GM21447 (cell line): ENCODE measurements around the gene OTULIN.
A peak's percentile ranks its signal among the peaks of the same experiment; 100 is the strongest.

Experiments
- ATAC-seq: cut with Tn5 transposase; IDR thresholded peaks from one replicate; pipeline ENCODE4 v1.9.1; 2021; ENCODE audit not compliant: unreplicated experiment

OTULIN gene

GRCh38 chr5:14718778-14719177 lies 54.3 kb downstream of the OTULIN start:
- ATAC-seq, result no peak

GRCh38 chr5:14720236-14720923 lies 55.9 kb downstream of the OTULIN start:
- no peak for ATAC-seq

- no peak for ATAC-seq
Measured at GRCh38 chr5:14721990-14722656, 57.6 kb downstream of the OTULIN start.

- no peak for ATAC-seq
Measured at GRCh38 chr5:14722923-14723322, 58.4 kb downstream of the OTULIN start.

- no peak for ATAC-seq
Measured at GRCh38 chr5:14723701-14724132, 59.2 kb downstream of the OTULIN start.

- no peak for ATAC-seq
Measured at GRCh38 chr5:14724633-14725032, 60.1 kb downstream of the OTULIN start.

- no peak for ATAC-seq
Measured at GRCh38 chr5:14726066-14726838, 61.7 kb downstream of the OTULIN start.

- peak; percentile 76 for ATAC-seq
Measured at GRCh38 chr5:14727428-14727865, 62.9 kb downstream of the OTULIN start.

GRCh38 chr5:14727928-14728458 lies 63.5 kb downstream of the OTULIN start:
- ATAC-seq, result no peak

- no peak for ATAC-seq
Measured at GRCh38 chr5:14728459-14728938, 64.0 kb downstream of the OTULIN start.

GRCh38 chr5:14729448-14730385 lies 65.2 kb downstream of the OTULIN start:
- ATAC-seq, result no peak

- ATAC-seq, result no peak
Measured at GRCh38 chr5:14730466-14730865, 65.9 kb downstream of the OTULIN start.

- no peak for ATAC-seq
Measured at GRCh38 chr5:14730881-14731280, 66.4 kb downstream of the OTULIN start.

- no peak for ATAC-seq
Measured at GRCh38 chr5:14732991-14733390, 68.5 kb downstream of the OTULIN start.

- ATAC-seq, result no peak
Measured at GRCh38 chr5:14733661-14734060, 69.1 kb downstream of the OTULIN start.

- ATAC-seq, result no peak
Measured at GRCh38 chr5:14734396-14734795, 69.9 kb downstream of the OTULIN start.

- ATAC-seq, result no peak
Measured at GRCh38 chr5:14735944-14736343, 71.4 kb downstream of the OTULIN start.

GRCh38 chr5:14737291-14737690 lies 72.8 kb downstream of the OTULIN start:
- no peak for ATAC-seq

- no peak for ATAC-seq
Measured at GRCh38 chr5:14738050-14738449, 73.5 kb downstream of the OTULIN start.

- no peak for ATAC-seq
Measured at GRCh38 chr5:14739538-14739937, 75.0 kb downstream of the OTULIN start.
